ENCODE data around the gene NDST4.

- TF ChIP-seq CTCF (IDR thresholded peaks at IDR 0.05) (no peak), POLR2A (IDR thresholded peaks at IDR 0.05) (no peak), EP300 (IDR thresholded peaks at IDR 0.05) (no peak), POLR2AphosphoS5 (IDR thresholded peaks at IDR 0.05) (no peak)
Measured at GRCh38 chr4:115107411-115107810, 6.0 kb downstream of the NDST4 start.
